Loucy (cell line): ENCODE measurements around the gene SLC10A3.

Source experiments
- EZH2phosphoT487 ChIP-seq: fragments of 200-600 bp; IDR thresholded peaks from 2 replicates; pipeline ENCODE4 v1.6.1; 2018; ENCODE audit warnings: antibody characterized with exemption, mild to moderate bottlenecking, moderate library complexity, borderline replicate concordance
- TF ChIP-seq, protein P1 (sequence below): fragments of 200-600 bp; sonication (generic); conservative IDR thresholded peaks from 2 replicates; pipeline ENCODE4 v1.5.1; 2014; ENCODE audit warnings: mild to moderate bottlenecking, antibody characterized with exemption, low read length

DNA sequence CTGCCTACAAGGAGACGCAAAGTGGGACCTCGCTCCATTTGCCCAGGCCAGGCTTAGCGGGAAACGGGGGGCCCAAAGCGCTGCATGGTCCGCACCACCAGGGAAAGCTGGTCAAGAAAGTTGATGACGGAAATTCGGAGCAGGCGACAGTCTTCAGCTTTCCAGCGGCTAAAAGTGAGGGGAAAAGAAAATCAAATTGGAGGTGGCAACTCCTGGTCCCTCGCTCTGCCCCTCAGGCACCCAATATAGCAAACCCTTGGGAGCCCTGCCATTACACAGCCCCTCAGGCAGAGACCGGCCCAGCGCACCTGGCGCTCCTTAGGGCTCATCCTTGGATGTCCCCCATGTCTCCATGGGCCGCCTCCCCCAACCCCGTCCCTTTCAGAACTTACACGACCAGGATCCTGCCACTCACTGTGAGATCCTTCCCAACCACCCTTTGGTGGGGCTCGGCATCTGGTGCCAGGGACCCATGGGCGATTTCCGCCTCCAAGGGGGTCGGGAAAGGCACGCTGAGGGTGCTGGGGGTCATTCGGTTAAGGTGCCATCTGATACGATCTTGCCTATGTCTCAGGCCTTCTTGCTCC lies 12.4 kb downstream of the SLC10A3 start:
- TF ChIP-seq, protein P1, sequence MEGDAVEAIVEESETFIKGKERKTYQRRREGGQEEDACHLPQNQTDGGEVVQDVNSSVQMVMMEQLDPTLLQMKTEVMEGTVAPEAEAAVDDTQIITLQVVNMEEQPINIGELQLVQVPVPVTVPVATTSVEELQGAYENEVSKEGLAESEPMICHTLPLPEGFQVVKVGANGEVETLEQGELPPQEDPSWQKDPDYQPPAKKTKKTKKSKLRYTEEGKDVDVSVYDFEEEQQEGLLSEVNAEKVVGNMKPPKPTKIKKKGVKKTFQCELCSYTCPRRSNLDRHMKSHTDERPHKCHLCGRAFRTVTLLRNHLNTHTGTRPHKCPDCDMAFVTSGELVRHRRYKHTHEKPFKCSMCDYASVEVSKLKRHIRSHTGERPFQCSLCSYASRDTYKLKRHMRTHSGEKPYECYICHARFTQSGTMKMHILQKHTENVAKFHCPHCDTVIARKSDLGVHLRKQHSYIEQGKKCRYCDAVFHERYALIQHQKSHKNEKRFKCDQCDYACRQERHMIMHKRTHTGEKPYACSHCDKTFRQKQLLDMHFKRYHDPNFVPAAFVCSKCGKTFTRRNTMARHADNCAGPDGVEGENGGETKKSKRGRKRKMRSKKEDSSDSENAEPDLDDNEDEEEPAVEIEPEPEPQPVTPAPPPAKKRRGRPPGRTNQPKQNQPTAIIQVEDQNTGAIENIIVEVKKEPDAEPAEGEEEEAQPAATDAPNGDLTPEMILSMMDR: no peak
- TF ChIP-seq EZH2phosphoT487: no peak
